Liver (tissue), 3 donors: ENCODE data around the gene RASGRF1.

Experiments
- FOXA1 ChIP-seq: IDR thresholded peaks from 2 replicates; pipeline ENCODE4 v1.6.1; 2016; ENCODE audit warnings: antibody characterized with exemption
- RAD21 ChIP-seq, 2 donors: IDR thresholded peaks; 2 replicates each; pipeline ENCODE4 v1.6.1; 2016; ENCODE audit warnings: antibody characterized with exemption in 2 of 2, mild to moderate bottlenecking in 2 of 2
- TAF1 ChIP-seq: conservative IDR thresholded peaks from 2 replicates; pipeline ENCODE4 v1.6.1; 2016; ENCODE audit warnings: antibody characterized with exemption, mild to moderate bottlenecking
- YY1 ChIP-seq: IDR thresholded peaks from 2 replicates; pipeline ENCODE4 v1.6.1; 2016; ENCODE audit warnings: antibody characterized with exemption, mild to moderate bottlenecking
- TF ChIP-seq, protein P1 (sequence below): IDR thresholded peaks from 2 replicates; pipeline ENCODE4 v1.6.1; 2016; ENCODE audit warnings: antibody characterized with exemption
- TF ChIP-seq, protein P2 (sequence below): fragments of 150-350 bp; IDR thresholded peaks from 2 replicates; pipeline ENCODE4 v1.5.1; 2017; ENCODE audit warnings: improper control_type of control experiment, low read depth, low read length; ENCODE audit not compliant: missing input control
- TF ChIP-seq, protein P3 (sequence below): IDR thresholded peaks from 2 replicates; pipeline ENCODE4 v1.6.1; 2016; ENCODE audit warnings: antibody characterized with exemption
- TF ChIP-seq, protein P4 (sequence below): IDR thresholded peaks from 2 replicates; pipeline ENCODE4 v1.6.1; 2016; ENCODE audit warnings: antibody characterized with exemption, mild to moderate bottlenecking
- donor health status: healthy.
- donor health status: healthy.

DNA sequence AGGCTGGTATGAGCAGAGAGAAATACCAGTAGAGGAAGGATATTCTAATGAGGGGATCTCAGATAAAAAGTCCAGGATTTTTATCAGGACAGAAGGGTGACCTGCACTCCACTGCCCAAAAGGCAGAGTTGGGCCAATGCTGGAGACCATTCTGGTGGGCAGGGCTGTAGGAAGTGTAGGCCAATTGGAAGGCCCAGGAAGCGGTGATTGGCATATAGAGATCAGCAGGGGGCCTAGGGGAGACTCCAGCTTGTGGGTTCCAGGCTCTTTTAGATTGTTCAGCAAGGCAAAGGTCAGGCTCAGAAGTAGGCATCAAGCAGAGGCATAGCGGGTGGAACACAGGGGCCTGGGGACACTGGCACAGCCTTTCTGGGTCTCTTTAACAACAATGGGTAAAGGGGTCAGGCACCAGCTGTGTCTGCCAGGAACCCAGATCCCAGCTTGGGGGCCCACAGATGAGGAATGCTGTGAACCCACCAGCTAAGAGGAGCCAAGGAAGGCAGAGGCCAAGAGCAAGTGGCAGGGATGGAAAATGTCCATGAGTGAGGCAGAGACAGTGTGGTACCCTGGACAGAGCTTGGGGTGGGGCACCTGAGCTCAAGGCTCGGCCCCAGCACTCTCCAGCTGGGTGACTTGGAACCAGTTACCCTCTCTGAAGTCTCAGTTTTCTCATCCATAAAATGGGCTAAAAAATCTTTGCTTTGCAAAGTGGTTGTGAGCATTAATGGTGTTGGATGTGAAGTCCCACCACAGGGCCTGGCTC lies 27.0 kb upstream of the RASGRF1 start:
- TF ChIP-seq, protein P1, sequence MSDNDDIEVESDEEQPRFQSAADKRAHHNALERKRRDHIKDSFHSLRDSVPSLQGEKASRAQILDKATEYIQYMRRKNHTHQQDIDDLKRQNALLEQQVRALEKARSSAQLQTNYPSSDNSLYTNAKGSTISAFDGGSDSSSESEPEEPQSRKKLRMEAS, result no peak
- TF ChIP-seq, protein P2, sequence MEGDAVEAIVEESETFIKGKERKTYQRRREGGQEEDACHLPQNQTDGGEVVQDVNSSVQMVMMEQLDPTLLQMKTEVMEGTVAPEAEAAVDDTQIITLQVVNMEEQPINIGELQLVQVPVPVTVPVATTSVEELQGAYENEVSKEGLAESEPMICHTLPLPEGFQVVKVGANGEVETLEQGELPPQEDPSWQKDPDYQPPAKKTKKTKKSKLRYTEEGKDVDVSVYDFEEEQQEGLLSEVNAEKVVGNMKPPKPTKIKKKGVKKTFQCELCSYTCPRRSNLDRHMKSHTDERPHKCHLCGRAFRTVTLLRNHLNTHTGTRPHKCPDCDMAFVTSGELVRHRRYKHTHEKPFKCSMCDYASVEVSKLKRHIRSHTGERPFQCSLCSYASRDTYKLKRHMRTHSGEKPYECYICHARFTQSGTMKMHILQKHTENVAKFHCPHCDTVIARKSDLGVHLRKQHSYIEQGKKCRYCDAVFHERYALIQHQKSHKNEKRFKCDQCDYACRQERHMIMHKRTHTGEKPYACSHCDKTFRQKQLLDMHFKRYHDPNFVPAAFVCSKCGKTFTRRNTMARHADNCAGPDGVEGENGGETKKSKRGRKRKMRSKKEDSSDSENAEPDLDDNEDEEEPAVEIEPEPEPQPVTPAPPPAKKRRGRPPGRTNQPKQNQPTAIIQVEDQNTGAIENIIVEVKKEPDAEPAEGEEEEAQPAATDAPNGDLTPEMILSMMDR, result no peak
- TF ChIP-seq, protein P3, sequence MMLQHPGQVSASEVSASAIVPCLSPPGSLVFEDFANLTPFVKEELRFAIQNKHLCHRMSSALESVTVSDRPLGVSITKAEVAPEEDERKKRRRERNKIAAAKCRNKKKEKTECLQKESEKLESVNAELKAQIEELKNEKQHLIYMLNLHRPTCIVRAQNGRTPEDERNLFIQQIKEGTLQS, result no peak
- TF ChIP-seq, protein P4, sequence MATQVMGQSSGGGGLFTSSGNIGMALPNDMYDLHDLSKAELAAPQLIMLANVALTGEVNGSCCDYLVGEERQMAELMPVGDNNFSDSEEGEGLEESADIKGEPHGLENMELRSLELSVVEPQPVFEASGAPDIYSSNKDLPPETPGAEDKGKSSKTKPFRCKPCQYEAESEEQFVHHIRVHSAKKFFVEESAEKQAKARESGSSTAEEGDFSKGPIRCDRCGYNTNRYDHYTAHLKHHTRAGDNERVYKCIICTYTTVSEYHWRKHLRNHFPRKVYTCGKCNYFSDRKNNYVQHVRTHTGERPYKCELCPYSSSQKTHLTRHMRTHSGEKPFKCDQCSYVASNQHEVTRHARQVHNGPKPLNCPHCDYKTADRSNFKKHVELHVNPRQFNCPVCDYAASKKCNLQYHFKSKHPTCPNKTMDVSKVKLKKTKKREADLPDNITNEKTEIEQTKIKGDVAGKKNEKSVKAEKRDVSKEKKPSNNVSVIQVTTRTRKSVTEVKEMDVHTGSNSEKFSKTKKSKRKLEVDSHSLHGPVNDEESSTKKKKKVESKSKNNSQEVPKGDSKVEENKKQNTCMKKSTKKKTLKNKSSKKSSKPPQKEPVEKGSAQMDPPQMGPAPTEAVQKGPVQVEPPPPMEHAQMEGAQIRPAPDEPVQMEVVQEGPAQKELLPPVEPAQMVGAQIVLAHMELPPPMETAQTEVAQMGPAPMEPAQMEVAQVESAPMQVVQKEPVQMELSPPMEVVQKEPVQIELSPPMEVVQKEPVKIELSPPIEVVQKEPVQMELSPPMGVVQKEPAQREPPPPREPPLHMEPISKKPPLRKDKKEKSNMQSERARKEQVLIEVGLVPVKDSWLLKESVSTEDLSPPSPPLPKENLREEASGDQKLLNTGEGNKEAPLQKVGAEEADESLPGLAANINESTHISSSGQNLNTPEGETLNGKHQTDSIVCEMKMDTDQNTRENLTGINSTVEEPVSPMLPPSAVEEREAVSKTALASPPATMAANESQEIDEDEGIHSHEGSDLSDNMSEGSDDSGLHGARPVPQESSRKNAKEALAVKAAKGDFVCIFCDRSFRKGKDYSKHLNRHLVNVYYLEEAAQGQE, result no peak
- TF ChIP-seq RAD21 (IDR thresholded peaks at IDR 0.05), result no peak
- TF ChIP-seq YY1, result no peak
- TF ChIP-seq TAF1, result no peak
- TF ChIP-seq FOXA1, result no peak
